ENCODE measurements around the gene HNRNPUL2. TPM values are rescaled to one million over a fixed set of nuclear protein-coding genes. Genes with fewer than 3 reads are reported as not detected.

The HNRNPUL2 gene
- total RNA-seq, 2 experiments from 2014 or later, result 35.2 to 37.6 TPM

GRCh38 chr11:62728171-62728988 is 1.1 kb upstream of the HNRNPUL2 start, which contains the start of gene TTC9C:
TSS of gene TTC9C (plus strand) at chr11:62728486. CDS start at chr11:62728849, 363 bp downstream.
- ATAC-seq (ENCODE audit: poor library complexity), result peak; percentile 37
- Histone ChIP-seq H3K27me3 (ENCODE audit: control insufficient read depth in 1 of 2, insufficient read depth in 2 of 2, low read length in 2 of 2) (no peaks in the 10 kb centered on the region), H3K27ac (ENCODE audit: low read depth in 1 of 2, low read length in 2 of 2) (peak within 1 kb of the TSS; percentile 93 to 97), H3K4me3 (ENCODE audit: low read length) (peak within 1 kb of the TSS; percentile 65), H3K9me3 (ENCODE audit: control insufficient read depth in 1 of 2, insufficient read depth in 1 of 2, low read length in 2 of 2) (no peaks in the 10 kb centered on the region), H3K4me1 (ENCODE audit: insufficient read depth, low read length) (peaks cover 55% of the 10 kb centered on the region), H3K36me3 (ENCODE audit: insufficient read depth, low read length) (peaks cover 25% of the 10 kb centered on the region)
- intact Hi-C loops (cut with DNase I, micrococcal nuclease), result loop anchor here (1.0 to 5.0 kb wide), 9 partner anchors 25 to 134 kb away; partner anchors contain the start of genes TAF6L (in 2 of the 2), NXF1 (in 1 of the 2) and ZBTB3 (in 1 of the 2)
- DNase-seq, result peak; percentile 70 to 92 (median 81)
- Mint-ChIP-seq H3K9me3 (no peaks in the 10 kb centered on the region), H3K4me1 (ENCODE audit: low read depth) (peaks cover 69% of the 10 kb centered on the region), H3K36me3 (ENCODE audit: low read depth) (peaks cover 73% of the 10 kb centered on the region), H3K4me3 (peak within 1 kb of the TSS; percentile 93), H3K27me3 (no peaks in the 10 kb centered on the region), H3K27ac (peak within 1 kb of the TSS; percentile 98)
- TF ChIP-seq CTCF (IDR thresholded peaks at IDR 0.05), result no peak
- POLR2A ChIA-PET, result interaction anchor here (0.6 to 7.9 kb wide), 37 partner anchors 18 to 1589 kb away, joined by 3 to 228 read pairs (median 12); partner anchors contain the start of genes B3GAT3, BSCL2, C11orf98 and CSKMT
- CTCF ChIA-PET, result interaction anchor here (0.8 to 8.3 kb wide), 6 partner anchors 11 to 153 kb away, joined by 3 to 44 read pairs (median 8); partner anchors contain the start of genes POLR2G, SLC3A2, TMEM179B and ZBTB3

- ChIA-PET CTCF (interaction anchor here (0.7 to 8.3 kb wide), 5 partner anchors 18 to 154 kb away, joined by 3 to 44 read pairs (median 12); partner anchors contain the start of genes SLC3A2, TMEM179B and ZBTB3), POLR2A (interaction anchor here (0.6 to 7.9 kb wide), 50 partner anchors 9 to 1590 kb away, joined by 3 to 228 read pairs (median 6); partner anchors contain the start of genes B3GAT3, BSCL2, C11orf98 and CSKMT)
- peak; percentile 63 to 97 (median 74) for DNase-seq
- intact Hi-C loops (cut with DNase I, micrococcal nuclease), result loop anchor here (1.0 to 5.0 kb wide), 11 partner anchors 19 to 135 kb away; partner anchors contain the start of genes TAF6L (in 2 of the 2), LBHD1 (in 1 of the 2), NXF1 (in 1 of the 2) and ZBTB3 (in 1 of the 2)
- no peaks in the 10 kb centered on the region for H3K9me3 ChIP-seq (ENCODE audit: control insufficient read depth in 1 of 2, insufficient read depth in 1 of 2, low read length in 2 of 2)
- no peaks in the 10 kb centered on the region for H3K27me3 ChIP-seq (ENCODE audit: control insufficient read depth in 1 of 2, insufficient read depth in 2 of 2, low read length in 2 of 2)
- TF ChIP-seq CTCF (IDR thresholded peaks at IDR 0.05), result no peak
- peak overlapping the region; percentile 93 for H3K4me3 Mint-ChIP-seq
- peak; percentile 56 for ATAC-seq (ENCODE audit: poor library complexity)
- peak overlapping the region; percentile 65 for H3K4me3 ChIP-seq (ENCODE audit: low read length)
- peaks cover 58% of the 10 kb centered on the region for H3K4me1 ChIP-seq (ENCODE audit: insufficient read depth, low read length)
- peaks cover 69% of the 10 kb centered on the region for H3K4me1 Mint-ChIP-seq (ENCODE audit: low read depth)
- peaks cover 73% of the 10 kb centered on the region for H3K36me3 Mint-ChIP-seq (ENCODE audit: low read depth)
- H3K27ac Mint-ChIP-seq, result peak overlapping the region; percentile 98
- no peaks in the 10 kb centered on the region for H3K9me3 Mint-ChIP-seq
- peak overlapping the region; percentile 93 to 97 for H3K27ac ChIP-seq (ENCODE audit: low read depth in 1 of 2, low read length in 2 of 2)
- H3K36me3 ChIP-seq (ENCODE audit: insufficient read depth, low read length), result peaks cover 25% of the 10 kb centered on the region
- H3K27me3 Mint-ChIP-seq, result no peaks in the 10 kb centered on the region
Measured at GRCh38 chr11:62727872-62728170, 564 bp upstream of the HNRNPUL2 start.

- Histone ChIP-seq H3K27me3 (ENCODE audit: control insufficient read depth in 1 of 2, insufficient read depth in 2 of 2, low read length in 2 of 2) (no peaks in the 10 kb centered on the region), H3K4me1 (ENCODE audit: insufficient read depth, low read length) (peaks cover 51% of the 10 kb centered on the region), H3K9me3 (ENCODE audit: control insufficient read depth in 1 of 2, insufficient read depth in 1 of 2, low read length in 2 of 2) (no peaks in the 10 kb centered on the region), H3K4me3 (ENCODE audit: low read length) (peak overlapping the region; percentile 65), H3K27ac (ENCODE audit: low read depth in 1 of 2, low read length in 2 of 2) (peak overlapping the region in 1 of 2 donors; percentile 97), H3K36me3 (ENCODE audit: insufficient read depth, low read length) (peaks cover 35% of the 10 kb centered on the region)
- intact Hi-C loops (cut with DNase I, micrococcal nuclease), result loop anchor here in 1 of 2 experiments (1.0 to 5.0 kb wide), 4 partner anchors 18 to 115 kb away; partner anchors contain the start of genes LBHD1 and TAF6L
- no peak for TF ChIP-seq CTCF (IDR thresholded peaks at IDR 0.05)
- ChIA-PET CTCF (interaction anchor here (0.5 to 8.3 kb wide), 4 partner anchors 17 to 155 kb away, joined by 4 to 44 read pairs (median 12); partner anchors contain the start of genes SLC3A2, TMEM179B and ZBTB3), POLR2A (interaction anchor here (0.7 to 7.9 kb wide), 43 partner anchors 8 to 1591 kb away, joined by 3 to 228 read pairs (median 10); partner anchors contain the start of genes B3GAT3, BSCL2, C11orf98 and CSKMT)
- Mint-ChIP-seq H3K4me3 (peak overlapping the region; percentile 93), H3K27me3 (no peaks in the 10 kb centered on the region), H3K4me1 (ENCODE audit: low read depth) (peaks cover 76% of the 10 kb centered on the region), H3K36me3 (ENCODE audit: low read depth) (peaks cover 81% of the 10 kb centered on the region), H3K27ac (peak overlapping the region; percentile 98), H3K9me3 (no peaks in the 10 kb centered on the region)
- no peak for ATAC-seq (ENCODE audit: poor library complexity)
- DNase-seq, result no peak
Measured at GRCh38 chr11:62726915-62727164, 417 bp downstream of the HNRNPUL2 start.
